ENCODE measurements around the gene ELL.

DNA sequence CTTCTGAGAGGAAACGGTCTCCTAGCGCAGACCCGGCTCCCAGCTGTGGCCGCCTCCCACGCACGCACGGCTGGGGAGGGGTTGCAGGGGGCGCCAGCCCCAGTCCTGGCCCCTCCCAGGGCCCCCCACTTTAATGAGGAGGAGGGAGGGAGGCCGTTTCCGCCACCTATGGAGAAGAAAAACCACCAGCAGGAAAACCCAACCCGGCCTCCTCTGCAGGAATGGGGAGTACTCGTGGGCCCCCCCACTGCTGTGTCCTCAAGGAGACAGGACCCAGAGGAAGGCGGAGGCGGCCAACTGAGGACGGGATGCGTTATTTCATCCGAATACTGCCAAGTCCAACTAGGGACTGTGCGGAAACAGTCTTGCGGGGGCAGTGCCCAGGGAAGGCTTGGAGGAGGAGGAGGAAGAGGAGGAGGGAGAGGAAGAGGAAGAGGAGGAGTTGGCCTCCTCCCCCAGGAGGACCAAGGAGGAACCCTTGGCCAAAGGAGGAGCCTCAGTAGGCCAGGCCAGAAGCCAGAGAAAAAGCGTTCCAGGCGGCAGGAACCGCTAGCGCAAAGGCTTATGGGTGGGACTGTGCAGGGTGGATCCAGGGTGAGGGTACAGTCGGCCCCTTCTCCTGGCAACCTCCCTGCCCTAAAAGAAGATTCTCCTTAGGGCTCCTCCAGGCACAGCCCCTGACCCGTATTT is 106.5 kb downstream of the ELL start:
- TF ChIP-seq, protein P1, sequence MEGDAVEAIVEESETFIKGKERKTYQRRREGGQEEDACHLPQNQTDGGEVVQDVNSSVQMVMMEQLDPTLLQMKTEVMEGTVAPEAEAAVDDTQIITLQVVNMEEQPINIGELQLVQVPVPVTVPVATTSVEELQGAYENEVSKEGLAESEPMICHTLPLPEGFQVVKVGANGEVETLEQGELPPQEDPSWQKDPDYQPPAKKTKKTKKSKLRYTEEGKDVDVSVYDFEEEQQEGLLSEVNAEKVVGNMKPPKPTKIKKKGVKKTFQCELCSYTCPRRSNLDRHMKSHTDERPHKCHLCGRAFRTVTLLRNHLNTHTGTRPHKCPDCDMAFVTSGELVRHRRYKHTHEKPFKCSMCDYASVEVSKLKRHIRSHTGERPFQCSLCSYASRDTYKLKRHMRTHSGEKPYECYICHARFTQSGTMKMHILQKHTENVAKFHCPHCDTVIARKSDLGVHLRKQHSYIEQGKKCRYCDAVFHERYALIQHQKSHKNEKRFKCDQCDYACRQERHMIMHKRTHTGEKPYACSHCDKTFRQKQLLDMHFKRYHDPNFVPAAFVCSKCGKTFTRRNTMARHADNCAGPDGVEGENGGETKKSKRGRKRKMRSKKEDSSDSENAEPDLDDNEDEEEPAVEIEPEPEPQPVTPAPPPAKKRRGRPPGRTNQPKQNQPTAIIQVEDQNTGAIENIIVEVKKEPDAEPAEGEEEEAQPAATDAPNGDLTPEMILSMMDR (IDR thresholded peaks at IDR 0.05; ENCODE audit: insufficient read depth, low read depth, low read length) = no peak
- TF ChIP-seq EZH2 (IDR thresholded peaks at IDR 0.05; ENCODE audit: insufficient read depth, low read length) = no peak
